Nucleus accumbens (tissue), 56 donors: ENCODE results near the gene OS9.
"Not testable (repeated sequence)": the region's sequence is repeated elsewhere in the genome, so short reads cannot be mapped to it uniquely, and the experiment has no call there.

Source experiments
- DNase-seq, 56 donors: peaks; one replicate each; lab custom pipeline; 2025; lab: John Stamatoyannopoulos, UW

Gene OS9

GRCh38 chr12:57694459-57695019 lies 607 bp downstream of the OS9 start:
- DNase-seq = peak in 5 of 56 donors; percentile 3 to 41 (median 26)

DNA sequence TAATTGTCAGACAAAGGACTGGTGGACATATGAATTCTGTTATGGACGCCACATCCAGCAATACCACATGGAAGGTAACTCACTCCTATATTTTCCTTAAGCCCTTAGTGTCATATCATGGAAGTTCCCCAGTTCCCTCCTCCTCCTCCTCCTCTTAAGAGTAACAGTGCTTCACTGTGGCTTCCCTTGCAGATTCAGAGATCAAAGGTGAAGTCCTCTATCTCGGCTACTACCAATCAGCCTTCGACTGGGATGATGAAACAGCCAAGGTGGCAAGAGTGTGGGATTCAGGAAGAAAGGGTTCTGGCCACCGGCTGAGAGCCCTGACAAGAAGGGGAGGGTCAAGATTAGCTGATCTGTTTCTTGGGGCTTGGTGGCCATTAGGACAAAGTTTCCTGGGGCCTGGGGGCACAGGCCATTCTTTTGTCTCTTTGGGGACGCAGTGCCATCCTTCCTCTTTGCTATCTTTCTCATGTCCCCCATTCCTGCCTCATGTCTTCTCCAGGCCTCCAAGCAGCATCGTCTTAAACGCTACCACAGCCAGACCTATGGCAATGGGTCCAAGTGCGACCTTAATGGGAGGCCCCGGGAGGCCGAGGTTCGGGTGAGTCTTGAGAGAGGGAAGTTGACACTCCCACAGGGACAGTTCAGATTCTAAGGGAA lies 2.0 kb downstream of the OS9 start:
- DNase-seq = no peak

DNA sequence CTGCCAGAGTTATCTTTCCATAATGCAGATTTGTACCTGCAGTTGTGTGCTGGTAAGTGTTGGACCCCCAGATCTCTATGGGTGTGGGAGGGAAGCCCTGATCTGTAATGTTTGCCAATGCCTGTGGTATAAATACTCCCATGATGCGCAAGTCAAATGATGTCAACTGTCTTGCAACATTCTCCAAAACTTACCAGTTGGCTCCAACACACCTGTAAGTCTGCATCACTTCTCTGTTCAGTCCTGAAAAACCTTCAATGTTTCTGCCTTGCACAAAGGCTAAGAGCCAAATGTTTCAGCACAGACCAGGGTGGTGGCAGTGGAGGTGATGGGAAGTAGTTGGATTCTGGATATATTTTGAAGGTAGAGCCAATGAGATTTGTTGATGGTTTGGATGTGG lies 3.1 kb downstream of the OS9 start:
- DNase-seq = no peak

DNA sequence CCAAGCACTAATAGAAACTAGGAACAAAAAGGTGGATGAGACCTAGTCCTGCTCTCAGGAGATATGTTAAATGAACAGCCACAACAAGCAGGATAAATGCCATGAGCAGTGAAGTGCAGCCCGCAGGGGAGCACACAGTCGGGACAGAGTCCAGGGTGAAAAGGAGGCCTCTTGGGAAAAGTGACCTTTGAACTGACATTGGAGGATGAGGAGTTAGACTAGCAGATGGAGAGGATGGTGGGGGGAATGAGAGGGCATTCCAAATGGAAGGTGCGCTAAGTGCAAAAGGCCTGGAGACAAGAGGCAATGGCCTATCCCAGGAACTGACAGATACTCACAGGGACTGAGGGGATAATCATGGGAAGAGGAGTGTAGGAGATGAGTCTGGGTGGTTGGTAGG lies 4.5 kb downstream of the OS9 start:
- no peak for DNase-seq

DNA sequence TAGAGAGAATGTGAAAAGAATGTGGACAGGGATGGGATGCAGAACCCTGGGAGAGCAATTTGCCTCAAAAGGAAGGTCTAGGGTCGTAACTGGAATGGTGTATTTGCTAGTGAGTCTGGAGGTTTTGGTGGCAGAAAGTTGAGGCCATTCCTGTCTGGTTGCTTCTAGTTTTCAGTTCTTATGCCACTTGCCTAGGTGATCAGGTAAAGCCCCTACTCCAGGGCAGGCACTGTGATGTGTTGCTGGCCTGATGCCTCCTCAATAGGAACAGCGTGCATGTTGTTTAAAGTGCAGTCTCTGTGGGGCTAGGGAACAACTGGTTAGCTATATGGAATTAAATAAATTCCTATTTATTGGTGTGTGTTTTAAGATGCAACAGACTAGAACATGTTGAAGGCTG lies 6.4 kb downstream of the OS9 start:
- no peak for DNase-seq

GRCh38 chr12:57707250-57707649 lies 13.3 kb downstream of the OS9 start:
- no peak for DNase-seq

- no peak for DNase-seq
Measured at GRCh38 chr12:57708296-57708695, 14.4 kb downstream of the OS9 start.

DNA sequence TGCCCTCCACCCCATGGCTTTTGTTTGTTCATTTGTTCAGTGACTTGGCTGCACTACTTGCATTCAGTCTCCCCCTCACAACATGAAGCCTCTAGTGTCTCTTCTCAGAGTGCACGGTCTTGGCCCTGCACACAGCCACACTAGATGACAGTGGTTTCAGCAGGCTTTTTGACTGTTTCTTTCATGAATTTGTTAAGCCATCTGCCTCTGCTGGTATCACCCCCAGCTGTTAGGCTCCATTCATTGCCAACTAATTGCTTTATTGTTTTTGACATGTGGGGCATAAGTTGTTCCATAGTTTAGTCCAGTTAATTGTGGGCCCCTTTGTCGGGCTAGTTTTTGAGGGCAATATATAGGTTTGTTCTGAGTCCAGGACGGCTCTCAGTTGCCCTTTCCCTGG lies 18.8 kb downstream of the OS9 start:
- DNase-seq = peak in 4 of 56 donors; percentile 10 to 44 (median 29)

- no peak for DNase-seq
Measured at GRCh38 chr12:57713209-57713608, 19.3 kb downstream of the OS9 start.

- not testable (repeated sequence) for DNase-seq
Measured at GRCh38 chr12:57715036-57715748, 21.3 kb downstream of the OS9 start.

DNA sequence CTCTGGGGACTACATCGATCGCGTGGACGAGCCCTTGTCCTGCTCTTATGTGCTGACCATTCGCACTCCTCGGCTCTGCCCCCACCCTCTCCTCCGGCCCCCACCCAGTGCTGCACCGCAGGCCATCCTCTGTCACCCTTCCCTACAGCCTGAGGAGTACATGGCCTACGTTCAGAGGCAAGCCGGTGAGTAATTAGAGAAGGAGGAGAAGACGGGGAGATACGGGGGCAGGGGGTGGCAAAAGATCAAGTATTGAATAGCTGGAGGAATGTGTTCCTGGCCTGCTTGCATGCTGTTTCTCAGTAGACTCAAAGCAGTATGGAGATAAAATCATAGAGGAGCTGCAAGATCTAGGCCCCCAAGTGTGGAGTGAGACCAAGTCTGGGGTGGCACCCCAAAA lies 21.9 kb downstream of the OS9 start:
- DNase-seq = no peak

GRCh38 chr12:57716305-57716704 lies 22.4 kb downstream of the OS9 start:
- DNase-seq = no peak

DNA sequence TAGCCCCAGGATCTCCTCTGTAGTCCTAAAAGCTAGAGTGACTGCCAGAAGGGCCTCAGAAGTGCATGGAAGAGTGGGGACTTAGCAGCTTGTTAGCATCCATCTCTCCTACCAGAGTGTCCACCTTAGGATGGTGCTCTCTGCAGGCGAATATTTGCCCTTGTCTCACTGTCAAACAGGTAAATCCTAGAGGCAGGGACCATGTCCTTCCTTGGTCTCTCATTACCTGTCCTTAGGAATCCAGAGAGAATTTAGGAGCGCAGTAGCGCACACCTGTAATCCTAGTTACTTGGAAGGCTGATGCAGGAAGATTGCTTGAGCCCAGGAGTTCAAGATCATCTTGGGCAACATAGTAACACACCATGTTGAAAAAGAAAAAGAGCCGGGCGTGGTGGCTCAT lies 23.2 kb downstream of the OS9 start:
- no peak for DNase-seq

GRCh38 chr12:57717846-57718640 lies 24.1 kb downstream of the OS9 start:
- no peak for DNase-seq

DNA sequence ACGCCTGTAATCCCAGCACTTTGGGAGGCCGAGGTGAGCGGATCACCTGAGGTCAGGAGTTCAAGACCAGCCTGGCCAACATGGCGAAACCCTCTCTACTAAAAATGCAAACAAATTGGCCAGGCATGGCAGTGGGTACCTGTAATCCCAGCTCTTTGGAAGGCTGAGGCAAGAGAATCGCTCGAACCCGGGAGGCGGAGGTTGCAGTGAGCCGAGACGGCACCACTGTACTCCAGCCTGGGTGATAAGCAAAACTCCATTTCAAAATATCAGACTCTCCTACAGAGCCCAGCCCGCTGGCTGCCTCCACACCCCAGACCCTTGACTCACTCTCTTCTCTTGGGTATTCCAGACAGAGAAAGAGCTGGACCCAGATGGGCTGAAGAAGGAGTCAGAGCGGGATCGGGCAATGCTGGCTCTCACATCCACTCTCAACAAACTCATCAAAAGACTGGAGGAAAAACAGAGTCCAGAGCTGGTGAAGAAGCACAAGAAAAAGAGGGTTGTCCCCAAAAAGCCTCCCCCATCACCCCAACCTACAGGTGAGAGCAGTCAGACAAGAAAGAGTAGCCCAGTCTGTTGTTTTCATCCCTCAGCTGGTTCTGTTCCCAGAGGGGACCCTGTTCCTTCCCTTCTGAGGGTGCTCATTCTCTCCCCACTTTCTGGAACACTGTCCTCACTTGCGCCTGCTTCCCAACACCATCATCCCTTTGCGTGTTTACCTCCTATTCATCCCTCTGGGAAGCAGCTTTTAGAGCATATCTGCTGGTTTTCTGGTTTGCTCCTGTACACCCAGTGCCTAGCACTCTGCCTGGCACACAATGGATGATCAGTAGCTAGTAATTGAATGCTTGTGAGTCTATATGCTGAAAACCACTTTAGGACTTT lies 25.0 kb downstream of the OS9 start:
- DNase-seq = no peak

GRCh38 chr12:57719777-57720605 lies 26.1 kb downstream of the OS9 start:
- no peak for DNase-seq

GRCh38 chr12:57720606-57721595 lies 27.0 kb downstream of the OS9 start:
- DNase-seq = no peak
